HepG2 (cell line): Measurements from ENCODE around the gene PPIB. TPM values are rescaled to one million over a fixed set of nuclear protein-coding genes. Genes with fewer than 3 reads are reported as not detected.

Experiments used
- ATAC-seq: fragments of 200-7000 bp; cut with Tn5 transposase; 3 replicates; pipeline ENCODE4 v1.9.1; 2020; ENCODE audit warnings: mild to moderate bottlenecking, moderate library complexity
- BruUV-seq: library from RNA; stranded (reverse); fragments of 400-500 nt; replicated peaks from 2 replicates; lab custom pipeline; 2021; lab: Mats Ljungman, UMichigan
- CTCF ChIA-PET: fragments of 300-600 bp; formaldehyde crosslinking; extraction: SDS; loops from one replicate; lab custom pipeline; 2021; ENCODE audit warnings: low total read pairs, inconsistent platforms, low intra/inter-chr PET ratio; lab: Yijun Ruan, JAX
- POLR2A ChIA-PET: fragments of 350-600 bp; sonication (Branson Sonifier 250); formaldehyde crosslinking; loops from one replicate; lab custom pipeline; 2020; ENCODE audit warnings: antibody characterized with exemption, inconsistent platforms; lab: Yijun Ruan, JAX
- DNase-seq: peaks from one replicate; pipeline ENCODE4 v3.0.0-alpha.2; 2015; ENCODE audit warnings: low spot score
- FAIRE-seq: peaks from 3 replicates; lab custom pipeline; 2011; peaks lifted over from hg19 to GRCh38; lab: Jason Lieb, UNC
- H2AFZ ChIP-seq: one replicate; pipeline ENCODE4 v1.6.1; 2011; ENCODE audit warnings: low read length, inconsistent platforms
- H3K27ac ChIP-seq: fragments of 300-600 bp; 3 replicates; pipeline ENCODE4 v1.8.0; 2011; ENCODE audit warnings: mixed run types, mild to moderate bottlenecking, mixed read lengths, low read length, inconsistent platforms; ENCODE audit not compliant: insufficient read depth; ENCODE audit errors: extremely low read length
- H3K27me3 ChIP-seq, 2 experiments: fragments of 200-600 bp in 1 of 2; 2 replicates in 1 of 2; 3 replicates in 1 of 2; pipeline versions ENCODE4 v1.6.0 to v1.8.0; 2011; ENCODE audit warnings: low read length in 2 of 2, mild to moderate bottlenecking in 2 of 2, moderate library complexity in 2 of 2, inconsistent platforms in 1 of 2; ENCODE audit not compliant: insufficient read depth in 2 of 2, control insufficient read depth in 1 of 2
- H3K36me3 ChIP-seq, 2 experiments: fragments of 200-600 bp in 1 of 2; replicated peaks in 1 of 2; 2 replicates in 1 of 2; 3 replicates in 1 of 2; pipeline versions ENCODE4 v1.5.1 to v1.8.0; 2011; ENCODE audit warnings: low read length in 2 of 2, inconsistent platforms in 1 of 2; ENCODE audit not compliant: insufficient read depth in 2 of 2, control insufficient read depth in 1 of 2
- H3K4me1 ChIP-seq: 2 replicates; pipeline ENCODE4 v1.5.1; 2012; ENCODE audit warnings: low read length, inconsistent platforms; ENCODE audit not compliant: insufficient read depth
- H3K4me2 ChIP-seq: 2 replicates; pipeline ENCODE4 v1.6.0; 2011; ENCODE audit warnings: low read depth, low read length, inconsistent platforms
- H3K4me3 ChIP-seq, 3 experiments: fragments of 200-600 bp in 1 of 3; sonication (generic), shearing (Covaris generic) in 1 of 3; replicated peaks in 1 of 3; 2 replicates each; pipeline ENCODE4 v1.5.1; 2011 to 2016; ENCODE audit warnings: low read length in 3 of 3, inconsistent platforms in 2 of 3, low read depth in 2 of 3, mild to moderate bottlenecking in 2 of 3, control low read depth in 1 of 3, mixed read lengths in 1 of 3; ENCODE audit not compliant: insufficient read depth in 1 of 3
- H3K79me2 ChIP-seq: one replicate; pipeline ENCODE4 v1.6.1; 2011; ENCODE audit warnings: low read length, inconsistent platforms; ENCODE audit not compliant: insufficient read depth
- H3K9ac ChIP-seq: 2 replicates; pipeline ENCODE4 v1.6.0; 2011; ENCODE audit warnings: mild to moderate bottlenecking, low read depth, low read length, inconsistent platforms; ENCODE audit not compliant: insufficient read depth
- H3K9me3 ChIP-seq: 2 replicates; pipeline ENCODE4 v1.5.1; 2012; ENCODE audit warnings: mild to moderate bottlenecking, low read length
- H4K20me1 ChIP-seq: 2 replicates; pipeline ENCODE4 v1.6.0; 2011; ENCODE audit warnings: inconsistent platforms, mild to moderate bottlenecking, low read length, moderate library complexity; ENCODE audit not compliant: insufficient read depth
- CAMTA2 ChIP-seq: sonication (generic); formaldehyde crosslinking; IDR thresholded peaks from 2 replicates; pipeline ENCODE4 v1.4.0; 2020; ENCODE audit warnings: mild to moderate bottlenecking, missing genetic modification reagents, borderline replicate concordance
- FIP1L1 ChIP-seq: fragments of 200-400 bp; formaldehyde crosslinking; IDR thresholded peaks from 2 replicates; pipeline ENCODE4 v1.6.1; 2018; ENCODE audit warnings: low read depth, mild to moderate bottlenecking, low read length, moderate library complexity, borderline replicate concordance; ENCODE audit not compliant: insufficient read depth
- FOSL1 ChIP-seq: sonication (generic); formaldehyde crosslinking; IDR thresholded peaks from 2 replicates; pipeline ENCODE4 v1.9.0; 2021; ENCODE audit warnings: missing genetic modification reagents, borderline replicate concordance
- HDAC6 ChIP-seq: fragments of 200-600 bp; sonication (generic); IDR thresholded peaks from 2 replicates; pipeline ENCODE4 v1.7.0; 2017; ENCODE audit warnings: mild to moderate bottlenecking, antibody characterized with exemption, low read length, low read depth
- POLR2G ChIP-seq: fragments of 200-400 bp; formaldehyde crosslinking; IDR thresholded peaks from 2 replicates; pipeline ENCODE4 v1.6.1; 2018; ENCODE audit warnings: mild to moderate bottlenecking, low read depth, low read length, moderate library complexity
- USF2 ChIP-seq, 2 experiments: sonication (generic) in 1 of 2; formaldehyde crosslinking in 1 of 2; IDR thresholded peaks; 2 replicates each; pipeline versions ENCODE4 v1.5.1 to v1.6.1; 2011 to 2020; ENCODE audit warnings: borderline replicate concordance in 1 of 2, low read depth in 1 of 2, low read length in 1 of 2, mild to moderate bottlenecking in 1 of 2, missing genetic modification reagents in 1 of 2, moderate library complexity in 1 of 2
- ZBED4 ChIP-seq: sonication (generic); formaldehyde crosslinking; IDR thresholded peaks from 2 replicates; pipeline ENCODE4 v1.4.0; 2020; ENCODE audit warnings: missing genetic modification reagents, borderline replicate concordance
- ZMAT3 ChIP-seq: sonication (generic); formaldehyde crosslinking; conservative IDR thresholded peaks from 2 replicates; pipeline ENCODE4 v1.7.0; 2021; ENCODE audit warnings: missing genetic modification reagents
- ZNF138 ChIP-seq: sonication (generic); formaldehyde crosslinking; IDR thresholded peaks from 2 replicates; pipeline ENCODE4 v1.5.0; 2020; ENCODE audit warnings: mild to moderate bottlenecking, low read depth, missing genetic modification reagents
- ZNF644 ChIP-seq: IDR thresholded peaks from 2 replicates; pipeline ENCODE4 v1.6.1; 2016; ENCODE audit warnings: low read depth
- ZNF691 ChIP-seq: sonication (generic); formaldehyde crosslinking; IDR thresholded peaks from 2 replicates; pipeline ENCODE4 v1.4.0; 2020; ENCODE audit warnings: missing genetic modification reagents, low read depth, mild to moderate bottlenecking, borderline replicate concordance
- WGBS: methylation state at CpG from one replicate; pipeline ENCODE4 v1.1.6; 2017; ENCODE audit warnings: low lambda C conversion rate; 5-methylcytosine and 5-hydroxymethylcytosine counted together
- in situ Hi-C: cut with HindIII; loops from 2 replicates; pipeline ENCODE4 v1.10.0; 2017; ENCODE audit warnings: low pct_unique_long_range_greater_than_20kb; ENCODE audit not compliant: extremely low pct_ligation_motif_present
- intact Hi-C: fragments of 100-400 bp; cut with micrococcal nuclease; formaldehyde crosslinking; loops from one replicate; pipeline ENCODE4 v1.10.0; 2022; ENCODE audit not compliant: unreplicated experiment
- polyA plus RNA-seq, 8 experiments: library from polyadenylated mRNA; depleted of rRNA in 3 of 8; stranded (reverse) in 7 of 8; unstranded in 1 of 8; fragments of >200 nt; fragmentation: Illumina TruSeq in 4 of 8; extraction: Trizol in 4 of 8; gene quantifications; 2 replicates each; pipeline versions ENCODE4 v1.2.1 to v1.2.3, GENCODE V29; 2011 to 2016; ENCODE audit warnings: low read depth in 4 of 8, missing spikeins in 1 of 8, mixed read lengths in 1 of 8; ENCODE audit not compliant: insufficient read depth in 1 of 8
- total RNA-seq, 5 experiments: library from RNA; depleted of rRNA; stranded (reverse); fragments of >200 nt; fragmentation: Illumina TruSeq; extraction: Trizol; gene quantifications; 2 replicates each; pipeline ENCODE4 v1.2.3, GENCODE V29; 2016; ENCODE audit warnings: low read depth in 1 of 5

The PPIB gene
- total and polyA plus RNA-seq, 2 of the 13 experiments (the other 11 are each of a cell fraction or from before 2014, with no cell fraction given): 780 to 882 TPM

GRCh38 chr15:64132217-64132616 is 30.6 kb downstream of the PPIB start:
- no peaks in the 10 kb centered on the region for H3K79me2 ChIP-seq
- ChIA-PET CTCF (no interaction called here), POLR2A (no interaction called here)
- no peak overlapping the region for H2AFZ ChIP-seq
- H3K4me2 ChIP-seq: no peak overlapping the region
- no peak for ATAC-seq
- H3K27me3 ChIP-seq: no peaks in the 10 kb centered on the region
- H4K20me1 ChIP-seq: no peaks in the 10 kb centered on the region
- FAIRE-seq: no peak
- TF ChIP-seq HDAC6: no peak
- DNase-seq: no peak
- intact Hi-C loops: no loop called here
- in situ Hi-C loops: no loop called here
- no peaks in the 10 kb centered on the region for H3K4me1 ChIP-seq
- 97% methylated on average over 4 of the region's 4 CpGs for WGBS
- H3K36me3 ChIP-seq: peaks cover 42 to 88% of the 10 kb centered on the region in 2 experiments
- H3K4me3 ChIP-seq: no peak overlapping the region
- H3K9ac ChIP-seq: no peak overlapping the region
- H3K9me3 ChIP-seq: no peaks in the 10 kb centered on the region
- BruUV-seq: no TSS peak
- H3K27ac ChIP-seq: no peak overlapping the region

GRCh38 chr15:64131547-64131946 is 31.3 kb downstream of the PPIB start:
- intact Hi-C loops: no loop called here
- Histone ChIP-seq H2AFZ (no peak overlapping the region), H3K9ac (no peak overlapping the region), H3K36me3 (peaks cover 37 to 88% of the 10 kb centered on the region in 2 experiments), H3K27ac (no peak overlapping the region), H3K9me3 (no peaks in the 10 kb centered on the region), H3K4me1 (no peaks in the 10 kb centered on the region), H3K79me2 (no peaks in the 10 kb centered on the region), H4K20me1 (no peaks in the 10 kb centered on the region), H3K4me2 (no peak overlapping the region), H3K27me3 (no peaks in the 10 kb centered on the region), H3K4me3 (no peak overlapping the region)
- in situ Hi-C loops: no loop called here
- ChIA-PET POLR2A (interaction anchor here (1.1 kb wide), 1 partner anchor 20 kb away, joined by 4 read pairs; no protein-coding TSS in a partner anchor), CTCF (no interaction called here)
- no peak for FAIRE-seq
- no peak for DNase-seq
- ATAC-seq: no peak
- WGBS: 96% methylated on average over 6 of the region's 7 CpGs
- no TSS peak for BruUV-seq
- TF ChIP-seq ZNF138 (no peak), FIP1L1 (no peak), POLR2G (no peak), CAMTA2 (no peak), USF2 (IDR thresholded peaks at IDR 0.05; ENCODE audit: low read depth, low read length) (no peak), USF2 (CRISPR knock-in tag; IDR thresholded peaks at IDR 0.05; ENCODE audit: borderline replicate concordance) (no peak), ZBED4 (no peak), ZNF691 (no peak), ZNF644 (CRISPR knock-in tag) (no peak), ZMAT3 (CRISPR knock-in tag) (no peak), FOSL1 (CRISPR knock-in tag) (no peak)
- TF ChIP-seq, all 625 proteins: peak for 0
